H7 (cell line): Measurements from ENCODE around the gene SLC5A6. TPM values are rescaled to one million over a fixed set of nuclear protein-coding genes. Genes with fewer than 3 reads are reported as not detected.

Experiments used
- DNase-seq: peaks from one replicate; pipeline ENCODE4 v3.0.0; 2012
- H3K27me3 ChIP-seq: 2 replicates; pipeline ENCODE4 v1.6.0; 2011; ENCODE audit warnings: mild to moderate bottlenecking, low read length; ENCODE audit not compliant: control insufficient read depth, insufficient read depth
- H3K36me3 ChIP-seq: replicated peaks from 2 replicates; pipeline ENCODE4 v1.5.1; 2011; ENCODE audit warnings: low read length; ENCODE audit not compliant: control insufficient read depth, insufficient read depth
- H3K4me3 ChIP-seq: 2 replicates; pipeline ENCODE4 v1.5.1; 2011; ENCODE audit warnings: low read depth, mild to moderate bottlenecking, control low read depth, low read length, moderate library complexity; ENCODE audit not compliant: insufficient read depth
- total RNA-seq: library from RNA; depleted of rRNA; stranded (reverse); fragments of >200 nt; shearing (Covaris generic); gene quantifications from 2 replicates; pipeline ENCODE4 v1.2.3, GENCODE V29; 2014

SLC5A6 gene
- total RNA-seq, 1 experiment from 2014 or later = 120 TPM

DNA sequence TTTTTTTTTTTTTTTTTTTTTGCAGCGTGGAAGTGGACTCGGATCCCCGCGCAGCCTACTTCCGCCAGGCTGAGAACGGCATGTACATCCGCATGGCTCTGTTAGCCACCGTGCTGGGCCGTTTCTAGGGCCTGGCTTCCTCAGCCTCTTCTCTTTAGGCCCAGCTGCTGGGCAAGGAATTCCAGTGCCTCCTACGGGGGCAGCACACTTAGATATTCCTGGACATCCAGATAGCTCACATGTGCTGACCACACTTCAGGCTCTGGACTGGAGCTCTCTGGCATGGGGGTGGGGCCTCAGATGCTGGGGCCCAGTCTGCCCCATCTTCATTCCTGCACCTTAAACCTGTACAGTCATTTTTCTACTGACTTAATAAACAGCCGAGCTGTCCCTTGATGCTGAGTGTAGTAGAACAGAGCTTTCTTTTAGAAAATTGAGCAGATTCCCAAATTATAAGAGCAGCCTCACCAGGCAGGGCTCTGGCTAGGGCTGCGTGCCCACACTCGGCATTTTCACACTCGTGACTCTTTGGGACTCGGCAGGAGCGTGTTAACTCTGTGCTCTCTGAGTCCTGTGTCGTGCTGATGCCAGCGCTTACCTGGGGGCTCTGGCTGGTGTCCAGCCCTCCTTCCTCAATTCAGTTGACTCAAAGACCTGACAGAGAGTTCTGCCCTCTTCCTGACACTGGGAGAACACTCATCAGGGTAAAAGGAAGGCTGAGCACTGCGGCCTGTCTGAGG is 31.5 kb upstream of the SLC5A6 start:
- no peaks in the 10 kb centered on the region; the same call in 1 of the 2 replicates for H3K27me3 ChIP-seq
- no peak for DNase-seq
- H3K36me3 ChIP-seq = peaks cover 56% of the 10 kb centered on the region
- H3K4me3 ChIP-seq = no peak overlapping the region

DNA sequence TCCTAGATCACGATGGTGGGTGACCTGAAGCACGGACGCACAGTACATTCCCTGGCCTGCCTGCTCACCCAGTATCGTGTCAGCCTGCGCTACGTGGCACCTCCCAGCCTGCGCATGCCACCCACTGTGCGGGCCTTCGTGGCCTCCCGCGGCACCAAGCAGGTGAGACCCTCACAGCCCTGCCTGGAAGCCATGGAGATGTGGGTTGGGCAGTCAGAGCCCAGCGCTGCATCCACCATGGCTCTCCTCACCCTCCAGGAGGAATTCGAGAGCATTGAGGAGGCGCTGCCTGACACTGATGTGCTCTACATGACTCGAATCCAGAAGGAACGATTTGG is 30.5 kb upstream of the SLC5A6 start:
- no peak for DNase-seq
- no peaks in the 10 kb centered on the region; the same call in 1 of the 2 replicates for H3K27me3 ChIP-seq
- peaks cover 66% of the 10 kb centered on the region for H3K36me3 ChIP-seq
- H3K4me3 ChIP-seq = no peak overlapping the region

DNA sequence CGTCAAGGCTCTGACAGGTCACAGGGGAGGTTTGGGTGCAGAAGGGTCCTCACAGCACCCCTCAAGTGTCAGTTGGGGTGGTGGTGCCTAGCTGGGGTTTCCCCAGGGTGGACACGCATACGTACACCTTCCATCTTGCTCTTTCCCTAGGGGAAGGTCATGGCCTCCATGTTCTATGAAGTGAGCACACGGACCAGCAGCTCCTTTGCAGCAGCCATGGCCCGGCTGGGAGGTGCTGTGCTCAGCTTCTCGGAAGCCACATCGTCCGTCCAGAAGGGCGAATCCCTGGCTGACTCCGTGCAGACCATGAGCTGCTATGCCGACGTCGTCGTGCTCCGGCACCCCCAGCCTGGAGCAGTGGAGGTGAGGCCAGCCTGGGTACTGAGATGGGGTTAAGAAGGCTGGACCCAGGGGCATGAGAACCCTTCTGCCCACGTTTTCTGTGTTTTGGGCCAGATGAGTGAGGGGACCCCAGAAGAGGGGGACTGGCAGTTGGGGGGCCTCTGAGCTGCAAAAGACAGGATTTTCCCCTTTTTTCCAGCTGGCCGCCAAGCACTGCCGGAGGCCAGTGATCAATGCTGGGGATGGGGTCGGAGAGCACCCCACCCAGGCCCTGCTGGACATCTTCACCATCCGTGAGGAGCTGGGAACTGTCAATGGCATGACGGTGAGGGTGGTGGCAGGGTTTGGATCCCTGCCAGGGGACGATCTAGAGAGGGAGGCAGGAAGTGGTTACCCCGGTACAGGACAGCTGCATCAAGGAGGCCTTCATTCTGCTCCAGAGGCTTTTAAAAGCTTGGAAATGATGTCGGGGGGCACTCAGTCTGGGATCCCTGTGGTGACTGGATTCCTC is 29.9 kb upstream of the SLC5A6 start:
- Histone ChIP-seq H3K4me3 (no peak overlapping the region), H3K36me3 (peaks cover 71% of the 10 kb centered on the region), H3K27me3 (no peaks in the 10 kb centered on the region)
- DNase-seq = peak; percentile 43

DNA sequence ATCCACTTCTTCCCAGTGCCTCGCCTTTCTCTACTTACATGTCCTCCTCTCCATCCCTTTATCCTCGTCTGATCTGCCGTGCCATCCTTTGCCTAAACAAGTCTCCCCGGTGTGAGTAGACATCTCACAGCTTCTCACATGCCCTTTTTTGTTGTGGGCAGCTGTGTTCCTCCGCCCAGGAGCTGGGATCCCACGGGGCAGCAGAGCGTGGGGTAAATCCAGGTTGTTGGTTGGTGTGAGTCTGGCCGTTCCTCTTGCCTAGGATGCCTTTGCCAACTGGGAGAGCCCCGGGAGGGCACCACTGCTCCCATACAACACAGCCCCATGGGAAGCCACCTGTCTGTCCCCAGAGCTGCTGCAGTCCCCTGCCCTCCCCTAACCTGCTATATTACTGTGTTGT is 28.3 kb upstream of the SLC5A6 start:
- peaks cover 85% of the 10 kb centered on the region for H3K36me3 ChIP-seq
- no peak for DNase-seq
- H3K27me3 ChIP-seq = no peaks in the 10 kb centered on the region
- H3K4me3 ChIP-seq = no peak overlapping the region

DNA sequence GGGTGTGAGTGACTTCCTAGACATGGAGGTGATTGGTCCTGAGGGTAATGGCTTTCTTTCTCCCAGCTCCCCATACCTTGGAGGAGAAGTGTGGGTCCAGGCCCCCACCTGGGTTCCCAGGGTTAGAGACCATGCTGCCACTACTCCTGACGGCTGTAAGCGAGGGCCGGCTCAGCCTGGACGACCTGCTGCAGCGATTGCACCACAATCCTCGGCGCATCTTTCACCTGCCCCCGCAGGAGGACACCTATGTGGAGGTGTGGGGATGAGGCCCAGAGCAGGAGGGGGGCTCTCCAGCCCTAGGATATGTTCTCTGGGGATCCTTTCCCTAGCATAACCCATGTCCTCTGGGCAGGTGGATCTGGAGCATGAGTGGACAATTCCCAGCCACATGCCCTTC is 26.9 kb upstream of the SLC5A6 start:
- Histone ChIP-seq H3K36me3 (peaks cover 93% of the 10 kb centered on the region), H3K27me3 (no peaks in the 10 kb centered on the region), H3K4me3 (no peak overlapping the region)
- no peak for DNase-seq

DNA sequence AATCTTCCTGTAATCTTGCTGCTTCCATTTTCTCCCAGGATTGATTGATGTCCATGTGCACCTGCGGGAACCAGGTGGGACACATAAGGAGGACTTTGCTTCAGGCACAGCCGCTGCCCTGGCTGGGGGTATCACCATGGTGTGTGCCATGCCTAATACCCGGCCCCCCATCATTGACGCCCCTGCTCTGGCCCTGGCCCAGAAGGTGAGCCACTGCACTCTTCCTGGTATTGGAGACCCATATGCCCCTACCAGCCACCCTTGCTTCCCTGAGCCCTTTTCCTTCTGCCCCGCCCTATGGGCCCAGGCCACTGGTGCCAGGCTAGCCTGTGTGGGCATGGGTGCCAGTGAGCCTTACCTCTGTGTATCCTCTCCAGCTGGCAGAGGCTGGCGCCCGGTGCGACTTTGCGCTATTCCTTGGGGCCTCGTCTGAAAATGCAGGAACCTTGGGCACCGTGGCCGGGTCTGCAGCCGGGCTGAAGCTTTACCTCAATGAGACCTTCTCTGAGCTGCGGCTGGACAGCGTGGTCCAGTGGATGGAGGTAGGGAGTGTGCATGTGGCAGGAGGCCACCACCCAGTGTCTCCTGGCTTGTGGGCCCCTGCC is 25.4 kb upstream of the SLC5A6 start:
- DNase-seq = no peak
- Histone ChIP-seq H3K4me3 (no peak overlapping the region), H3K27me3 (no peaks in the 10 kb centered on the region), H3K36me3 (peaks cover 93% of the 10 kb centered on the region)

DNA sequence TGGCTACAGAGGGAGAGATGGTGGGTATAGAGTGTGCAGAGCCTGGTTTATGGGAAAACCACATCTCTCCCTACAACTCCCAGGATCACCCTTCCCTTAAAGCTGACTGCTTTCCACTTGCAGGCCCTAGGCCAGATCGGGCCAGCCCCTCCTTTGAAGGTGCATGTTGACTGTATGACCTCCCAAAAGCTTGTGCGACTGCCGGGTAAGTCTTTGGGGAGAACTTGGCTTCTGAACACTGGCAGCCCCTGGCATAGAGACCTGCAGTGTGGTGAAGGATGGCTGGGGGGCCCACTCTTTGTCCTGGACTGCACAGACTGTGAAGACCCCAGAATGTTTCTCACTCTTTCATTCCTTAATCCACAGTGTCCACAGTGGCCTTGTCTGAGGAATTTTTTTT is 24.6 kb upstream of the SLC5A6 start:
- Histone ChIP-seq H3K4me3 (no peak overlapping the region), H3K27me3 (no peaks in the 10 kb centered on the region), H3K36me3 (peaks cover 93% of the 10 kb centered on the region)
- no peak for DNase-seq

DNA sequence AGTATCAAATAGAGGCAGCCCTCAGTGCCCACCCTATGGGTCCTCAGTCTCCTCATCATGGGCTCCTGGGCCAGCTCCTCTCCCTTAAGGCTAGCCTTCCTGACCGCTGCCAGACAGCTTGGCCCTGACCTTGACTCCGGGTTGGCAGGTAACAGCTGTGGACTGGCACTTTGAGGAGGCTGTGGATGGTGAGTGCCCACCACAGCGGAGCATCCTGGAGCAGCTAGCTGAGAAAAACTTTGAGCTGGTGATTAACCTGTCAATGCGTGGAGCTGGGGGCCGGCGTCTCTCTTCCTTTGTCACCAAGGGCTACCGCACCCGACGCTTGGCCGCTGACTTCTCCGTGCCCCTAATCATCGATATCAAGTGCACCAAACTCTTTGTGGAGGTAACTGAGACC is 24.1 kb upstream of the SLC5A6 start:
- Histone ChIP-seq H3K27me3 (no peaks in the 10 kb centered on the region), H3K36me3 (peaks cover 92% of the 10 kb centered on the region), H3K4me3 (no peak overlapping the region)
- DNase-seq = no peak

DNA sequence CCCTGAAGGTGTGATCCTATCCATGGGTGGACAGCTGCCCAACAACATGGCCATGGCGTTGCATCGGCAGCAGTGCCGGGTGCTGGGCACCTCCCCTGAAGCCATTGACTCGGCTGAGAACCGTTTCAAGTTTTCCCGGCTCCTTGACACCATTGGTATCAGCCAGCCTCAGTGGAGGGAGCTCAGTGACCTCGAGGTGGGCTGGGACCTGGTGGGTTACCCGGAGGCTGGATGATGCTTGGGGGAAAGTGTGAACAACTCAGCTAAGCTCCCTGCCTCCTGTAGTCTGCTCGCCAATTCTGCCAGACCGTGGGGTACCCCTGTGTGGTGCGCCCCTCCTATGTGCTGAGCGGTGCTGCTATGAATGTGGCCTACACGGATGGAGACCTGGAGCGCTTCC is 21.3 kb upstream of the SLC5A6 start:
- peaks cover 74% of the 10 kb centered on the region for H3K36me3 ChIP-seq
- DNase-seq = no peak
- no peak overlapping the region for H3K4me3 ChIP-seq
- H3K27me3 ChIP-seq = no peaks in the 10 kb centered on the region

DNA sequence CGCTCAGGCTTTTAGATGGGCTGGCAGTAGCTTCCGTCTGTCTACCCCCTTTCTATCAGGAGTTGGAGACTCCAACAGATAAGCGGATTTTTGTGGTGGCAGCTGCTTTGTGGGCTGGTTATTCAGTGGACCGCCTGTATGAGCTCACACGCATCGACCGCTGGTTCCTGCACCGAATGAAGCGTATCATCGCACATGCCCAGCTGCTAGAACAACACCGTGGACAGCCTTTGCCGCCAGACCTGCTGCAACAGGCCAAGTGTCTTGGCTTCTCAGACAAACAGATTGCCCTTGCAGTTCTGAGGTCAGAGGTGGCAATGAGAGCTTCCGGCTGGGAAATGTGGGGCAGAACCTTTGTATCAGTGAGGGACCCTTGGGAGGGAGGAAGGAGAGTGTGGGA is 19.9 kb upstream of the SLC5A6 start:
- no peak for DNase-seq
- Histone ChIP-seq H3K36me3 (peaks cover 65% of the 10 kb centered on the region), H3K27me3 (no peaks in the 10 kb centered on the region), H3K4me3 (no peak overlapping the region)

DNA sequence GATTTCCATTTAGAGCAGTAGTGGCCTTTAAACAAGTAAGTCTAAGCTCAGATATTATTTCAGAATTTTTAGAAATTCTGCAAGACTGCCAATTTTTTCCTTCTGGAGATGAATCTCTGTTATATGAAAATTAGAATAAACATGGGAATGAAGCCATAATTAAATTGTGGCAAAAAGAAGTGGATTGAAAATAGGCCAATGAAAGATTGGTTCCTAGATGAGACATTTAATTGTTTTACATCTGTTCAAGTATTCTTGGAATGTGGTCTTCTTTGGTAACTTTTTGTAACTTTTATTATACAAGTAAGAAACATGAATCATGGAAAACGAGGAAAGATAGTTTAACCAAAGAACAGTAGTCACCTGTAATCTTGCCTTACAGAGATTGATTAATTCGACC is 15.4 kb upstream of the SLC5A6 start:
- Histone ChIP-seq H3K36me3 (peaks cover 56% of the 10 kb centered on the region), H3K4me3 (no peak overlapping the region), H3K27me3 (no peaks in the 10 kb centered on the region)
- DNase-seq = no peak

DNA sequence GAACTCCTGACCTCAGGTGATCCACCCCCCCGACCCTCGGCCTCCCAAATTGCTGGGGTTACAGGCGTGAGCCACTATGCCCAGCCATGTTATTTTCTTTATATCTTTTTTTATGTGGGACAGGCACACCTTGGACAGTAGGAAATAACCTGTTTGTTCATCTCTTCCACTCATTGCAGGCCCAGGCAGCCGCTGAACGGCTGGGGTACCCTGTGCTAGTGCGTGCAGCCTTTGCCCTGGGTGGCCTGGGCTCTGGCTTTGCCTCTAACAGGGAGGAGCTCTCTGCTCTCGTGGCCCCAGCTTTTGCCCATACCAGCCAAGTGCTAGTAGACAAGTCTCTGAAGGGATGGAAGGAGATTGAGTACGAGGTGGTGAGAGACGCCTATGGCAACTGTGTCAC is 13.5 kb upstream of the SLC5A6 start:
- DNase-seq = no peak
- Histone ChIP-seq H3K27me3 (no peaks in the 10 kb centered on the region), H3K4me3 (no peak overlapping the region), H3K36me3 (peaks cover 53% of the 10 kb centered on the region)

DNA sequence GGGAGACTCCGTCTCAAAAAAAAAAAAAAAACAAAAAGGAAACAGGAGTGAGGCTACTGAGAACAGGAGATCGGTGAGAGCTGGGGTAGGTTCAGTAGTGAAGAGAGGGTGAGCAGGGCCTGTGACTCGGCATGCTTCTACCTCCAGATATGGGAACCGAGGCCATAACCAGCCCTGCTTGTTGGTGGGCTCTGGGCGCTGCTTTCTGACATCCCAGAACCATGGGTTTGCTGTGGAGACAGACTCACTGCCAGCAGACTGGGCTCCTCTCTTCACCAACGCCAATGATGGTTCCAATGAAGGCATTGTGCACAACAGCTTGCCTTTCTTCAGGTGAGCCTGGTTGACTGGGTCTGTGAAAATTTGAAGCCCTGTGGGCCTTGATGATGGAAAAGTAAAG is 11.3 kb upstream of the SLC5A6 start:
- no peak overlapping the region for H3K4me3 ChIP-seq
- no peaks in the 10 kb centered on the region for H3K27me3 ChIP-seq
- DNase-seq = no peak
- peaks cover 59% of the 10 kb centered on the region for H3K36me3 ChIP-seq

DNA sequence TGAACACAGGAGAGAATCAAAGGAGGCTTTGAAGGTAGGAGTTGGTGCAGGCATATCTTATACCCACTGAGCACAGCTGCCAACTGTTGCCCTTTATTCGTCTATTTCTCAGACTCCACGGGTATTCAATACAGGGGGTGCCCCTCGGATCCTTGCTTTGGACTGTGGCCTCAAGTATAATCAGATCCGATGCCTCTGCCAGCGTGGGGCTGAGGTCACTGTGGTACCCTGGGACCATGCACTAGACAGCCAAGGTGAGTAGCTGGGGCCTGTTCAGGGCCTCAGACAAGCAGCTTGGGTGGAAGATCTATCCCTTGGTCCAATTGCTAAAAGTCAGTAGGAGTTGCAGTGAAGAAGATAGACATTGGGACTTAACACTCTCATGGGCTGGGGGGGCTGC is 10.3 kb upstream of the SLC5A6 start:
- Histone ChIP-seq H3K36me3 (peaks cover 60% of the 10 kb centered on the region), H3K27me3 (no peaks in the 10 kb centered on the region), H3K4me3 (no peak overlapping the region)
- no peak for DNase-seq

DNA sequence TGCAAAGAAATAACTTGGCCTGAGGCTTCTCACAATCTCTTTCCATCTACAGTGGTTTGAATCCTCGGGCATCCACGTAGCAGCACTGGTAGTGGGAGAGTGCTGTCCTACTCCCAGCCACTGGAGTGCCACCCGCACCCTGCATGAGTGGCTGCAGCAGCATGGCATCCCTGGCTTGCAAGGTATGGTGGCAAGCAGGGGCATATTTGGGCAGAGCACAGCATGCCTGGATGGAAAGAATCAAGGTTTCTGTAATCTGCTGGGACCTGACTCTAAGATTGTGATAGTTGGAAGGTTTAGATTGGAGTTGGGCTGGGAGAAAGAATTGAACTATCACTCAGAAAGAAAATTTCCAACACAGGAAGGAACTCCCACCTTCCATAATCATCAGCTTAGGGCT is 9.1 kb upstream of the SLC5A6 start:
- no peak for DNase-seq
- no peak overlapping the region for H3K4me3 ChIP-seq
- H3K27me3 ChIP-seq = no peaks in the 10 kb centered on the region
- H3K36me3 ChIP-seq = peaks cover 50% of the 10 kb centered on the region
